ENCODE data around the gene MAGI1. TPM values are rescaled to one million over a fixed set of nuclear protein-coding genes. Genes with fewer than 3 reads are reported as not detected.
"Not testable (repeated sequence)": the region's sequence is repeated elsewhere in the genome, so short reads cannot be mapped to it uniquely, and the experiment has no call there.

Gene MAGI1
- total RNA-seq, 1 donor = 13.0 TPM

GRCh38 chr3:66053550-66054094, 14.9 kb upstream of the MAGI1 start:
- peak; percentile 31 for DNase-seq (ENCODE audit: low read depth)
- TF ChIP-seq CTCF (IDR thresholded peaks at IDR 0.05; ENCODE audit: insufficient read depth, low read length) = no peak
- no peak overlapping the region for H3K4me3 ChIP-seq (ENCODE audit: low read depth, low read length)

GRCh38 chr3:66052721-66053549, 14.2 kb upstream of the MAGI1 start:
- H3K4me3 ChIP-seq (ENCODE audit: low read depth, low read length) = no peak overlapping the region

GRCh38 chr3:66050821-66051220, 12.1 kb upstream of the MAGI1 start:
- H3K4me3 ChIP-seq (ENCODE audit: low read depth, low read length) = no peak overlapping the region
- no peak for TF ChIP-seq CTCF (IDR thresholded peaks at IDR 0.05; ENCODE audit: insufficient read depth, low read length)
- no peak for DNase-seq (ENCODE audit: low read depth)

More at GRCh38 chr3:66052721-66053549, 14.2 kb upstream of the MAGI1 start:
- DNase-seq (ENCODE audit: low read depth) = peak; percentile 81
- TF ChIP-seq CTCF (IDR thresholded peaks at IDR 0.05; ENCODE audit: insufficient read depth, low read length) = no peak

DNA sequence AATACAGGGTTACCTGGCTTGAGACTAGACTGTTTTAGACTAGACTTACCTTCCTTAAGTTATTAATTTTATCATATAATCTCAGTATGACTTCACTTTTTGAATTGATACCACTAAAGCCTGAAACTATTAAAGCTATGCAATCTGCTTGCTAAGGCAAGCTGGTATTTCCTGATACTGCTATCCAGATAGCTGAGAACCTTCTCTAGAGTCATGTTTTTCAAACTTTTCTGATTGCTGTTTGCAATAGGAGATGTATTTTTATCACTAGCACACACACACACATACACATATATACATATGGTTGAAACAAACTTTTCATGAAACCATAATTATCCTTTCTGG, 9.3 kb upstream of the MAGI1 start:
- H3K4me3 ChIP-seq (ENCODE audit: low read depth, low read length) = no peak overlapping the region
- TF ChIP-seq CTCF (IDR thresholded peaks at IDR 0.05; ENCODE audit: insufficient read depth, low read length) = no peak
- peak; percentile 69 for DNase-seq (ENCODE audit: low read depth)

GRCh38 chr3:66047311-66048050, 8.8 kb upstream of the MAGI1 start:
- peak; percentile 17 for TF ChIP-seq CTCF (IDR thresholded peaks at IDR 0.05; ENCODE audit: insufficient read depth, low read length)
- no peak overlapping the region for H3K4me3 ChIP-seq (ENCODE audit: low read depth, low read length)
- DNase-seq (ENCODE audit: low read depth) = peak; percentile 98

- DNase-seq (ENCODE audit: low read depth); H3K4me3 ChIP-seq (ENCODE audit: low read depth, low read length): not testable (repeated sequence)
Measured at GRCh38 chr3:66046321-66046720, 7.6 kb upstream of the MAGI1 start.

GRCh38 chr3:66041828-66042227, 3.1 kb upstream of the MAGI1 start:
- DNase-seq (ENCODE audit: low read depth) = no peak
- no peak overlapping the region for H3K4me3 ChIP-seq (ENCODE audit: low read depth, low read length)
- no peak for TF ChIP-seq CTCF (IDR thresholded peaks at IDR 0.05; ENCODE audit: insufficient read depth, low read length)
